Fibroblast of lung (primary cell): ENCODE data around the gene DUSP9.
"Not testable (repeated sequence)": the region's sequence is repeated elsewhere in the genome, so short reads cannot be mapped to it uniquely, and the experiment has no call there.

ENCODE experiments used
- EZH2 ChIP-seq: IDR thresholded peaks from 2 replicates; pipeline ENCODE4 v1.5.1; 2012; ENCODE audit warnings: low read length, control low read depth, mild to moderate bottlenecking; ENCODE audit errors: missing control alignments
- TF ChIP-seq, protein P1 (sequence below), 2 donors: IDR thresholded peaks in 1 of 2; conservative IDR thresholded peaks in 1 of 2; 1 replicate in 1 of 2; 2 replicates in 1 of 2; pipeline ENCODE4 v1.5.1; 2011 to 2012; ENCODE audit warnings: low read length in 2 of 2, control low read depth in 1 of 2, inconsistent platforms in 1 of 2, low read depth in 1 of 2, mild to moderate bottlenecking in 1 of 2

DNA sequence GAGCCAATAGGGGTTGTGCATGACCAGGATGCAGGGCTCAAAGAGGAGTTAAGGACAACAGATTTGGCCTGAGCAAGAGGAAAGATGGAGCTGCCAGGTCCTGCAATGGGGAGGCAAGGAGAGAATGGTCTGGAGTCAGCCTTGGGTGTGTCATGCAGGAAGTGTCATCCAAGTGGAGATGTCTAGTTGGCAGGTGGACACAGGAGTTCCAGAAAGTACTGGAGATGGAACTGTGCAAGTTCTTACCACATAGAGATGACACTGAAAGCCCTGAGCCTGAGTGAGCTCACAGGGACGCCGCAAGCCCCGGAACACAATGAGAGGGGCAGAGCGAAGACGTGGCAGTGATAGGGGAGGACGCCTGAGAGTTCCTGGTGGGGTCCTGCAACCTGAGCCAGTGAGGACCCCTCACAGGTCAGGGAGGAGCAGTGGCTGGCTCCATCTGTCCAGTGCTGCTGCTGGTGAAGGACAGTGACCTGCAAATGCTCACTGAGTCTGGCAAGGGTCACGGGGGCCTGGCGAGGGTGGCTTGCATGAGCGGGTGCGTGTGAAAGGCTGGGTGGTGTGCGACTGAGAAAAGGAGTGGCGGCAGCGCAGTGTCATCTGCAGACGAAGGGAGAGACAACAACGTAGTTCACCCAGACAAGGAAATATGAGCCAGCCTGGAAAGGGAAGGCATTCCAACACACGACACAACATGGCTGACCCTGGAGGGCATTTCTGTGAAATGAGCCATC lies 50.2 kb downstream of the DUSP9 start:
- TF ChIP-seq, protein P1, sequence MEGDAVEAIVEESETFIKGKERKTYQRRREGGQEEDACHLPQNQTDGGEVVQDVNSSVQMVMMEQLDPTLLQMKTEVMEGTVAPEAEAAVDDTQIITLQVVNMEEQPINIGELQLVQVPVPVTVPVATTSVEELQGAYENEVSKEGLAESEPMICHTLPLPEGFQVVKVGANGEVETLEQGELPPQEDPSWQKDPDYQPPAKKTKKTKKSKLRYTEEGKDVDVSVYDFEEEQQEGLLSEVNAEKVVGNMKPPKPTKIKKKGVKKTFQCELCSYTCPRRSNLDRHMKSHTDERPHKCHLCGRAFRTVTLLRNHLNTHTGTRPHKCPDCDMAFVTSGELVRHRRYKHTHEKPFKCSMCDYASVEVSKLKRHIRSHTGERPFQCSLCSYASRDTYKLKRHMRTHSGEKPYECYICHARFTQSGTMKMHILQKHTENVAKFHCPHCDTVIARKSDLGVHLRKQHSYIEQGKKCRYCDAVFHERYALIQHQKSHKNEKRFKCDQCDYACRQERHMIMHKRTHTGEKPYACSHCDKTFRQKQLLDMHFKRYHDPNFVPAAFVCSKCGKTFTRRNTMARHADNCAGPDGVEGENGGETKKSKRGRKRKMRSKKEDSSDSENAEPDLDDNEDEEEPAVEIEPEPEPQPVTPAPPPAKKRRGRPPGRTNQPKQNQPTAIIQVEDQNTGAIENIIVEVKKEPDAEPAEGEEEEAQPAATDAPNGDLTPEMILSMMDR (conservative IDR thresholded peaks at IDR 0.05 in 1 of 2, IDR thresholded peaks at IDR 0.05 in 1 of 2; ENCODE audit: low read depth in 1 of 2, low read length in 2 of 2): not testable (repeated sequence)
- not testable (repeated sequence) for TF ChIP-seq EZH2
